ENCODE measurements around the gene GNPTG. TPM values are rescaled to one million over a fixed set of nuclear protein-coding genes. Genes with fewer than 3 reads are reported as not detected.

GNPTG gene
- total and polyA plus RNA-seq, 9 of the 15 experiments (the other 6 are each of a cell fraction or from before 2014, with no cell fraction given): 0.69 to 33.3 (median 13.6) TPM

DNA sequence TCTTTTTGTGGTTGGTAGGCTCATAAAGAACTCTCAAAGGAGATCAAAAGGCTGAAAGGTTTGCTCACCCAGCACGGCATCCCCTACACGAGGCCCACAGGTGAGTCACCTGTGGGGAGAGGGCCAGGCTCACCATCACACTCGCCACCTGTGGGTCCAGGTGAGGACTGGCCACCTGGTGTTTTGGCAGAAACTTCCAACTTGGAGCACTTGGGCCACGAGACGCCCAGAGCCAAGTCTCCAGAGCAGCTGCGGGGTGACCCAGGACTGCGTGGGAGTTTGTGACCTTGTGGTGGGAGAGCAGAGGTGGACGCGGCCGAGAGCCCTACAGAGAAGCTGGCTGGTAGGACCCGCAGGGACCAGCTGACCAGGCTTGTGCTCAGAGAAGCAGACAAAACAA lies 11.1 kb downstream of the GNPTG start:
- ATAC-seq (no peak), FAIRE-seq (no peak), DNase-seq (ENCODE audit: extremely low read depth in 1 of 4, low spot score in 3 of 4) (no peak)
- TSS peak; percentile 44 for BruUV-seq (replicated peaks)
- Histone ChIP-seq H3K27ac (ENCODE audit: extremely low read depth, low read depth, low read length) (no peak overlapping the region), H3K79me2 (ENCODE audit: control insufficient read depth, insufficient read depth, low read length) (peaks cover 14% of the 10 kb centered on the region), H2AFZ (ENCODE audit: low read depth, low read length) (no peak overlapping the region), H3K4me2 (ENCODE audit: insufficient read depth, low read length) (no peak overlapping the region), H3K27me3 (ENCODE audit: control insufficient read depth in 2 of 2, insufficient read depth in 2 of 2, low read length in 2 of 2) (no peaks in the 10 kb centered on the region), H3K4me3 (no peak overlapping the region), H3K9ac (ENCODE audit: insufficient read depth in 1 of 2, low read depth in 2 of 2, low read length in 2 of 2) (peak overlapping the region in 1 of 2 experiments; percentile 75; a peak in 2 of 4 replicates), H4K20me1 (replicated peaks; ENCODE audit: control insufficient read depth, insufficient read depth, low read length) (0 out of 2 replicates have a peak, but pooled peaks cover 12% of the 10 kb centered on the region), H3K9me1 (ENCODE audit: control insufficient read depth, insufficient read depth, low read length) (no peaks in the 10 kb centered on the region), H3K36me3 (ENCODE audit: control insufficient read depth, insufficient read depth, low read length) (peaks cover 75% of the 10 kb centered on the region; the same call in 2 of the 3 replicates), H3K4me1 (replicated peaks in 1 of 2; ENCODE audit: control insufficient read depth in 2 of 2, insufficient read depth in 2 of 2, low read length in 2 of 2) (peaks cover 0 to 51% of the 10 kb centered on the region in 2 experiments; a peak in 3 of 5 replicates), H3K9me3 (replicated peaks; ENCODE audit: control insufficient read depth, insufficient read depth, low read depth, low read length) (no peaks in the 10 kb centered on the region)
- in situ Hi-C loops (cut with MboI) (no loop called here), intact Hi-C loops (cut with micrococcal nuclease) (loop anchor here (1.0 kb wide), 1 partner anchor 50 kb away; no protein-coding TSS in a partner anchor)
- ChIA-PET POLR2A (interaction anchor here (1.0 to 8.1 kb wide), 3 partner anchors 14 to 27 kb away, joined by 3 to 73 read pairs (median 4); no protein-coding TSS in a partner anchor), CTCF (ENCODE audit: low intra/inter-chr PET ratio) (interaction anchor here (0.6 kb wide), 1 partner anchor 46 kb away, joined by 3 read pairs; no protein-coding TSS in a partner anchor)
- WGBS (ENCODE audit: insufficient coverage, low coverage, missing lambda C conversion rate): 71% methylated on average over 11 of the region's 11 CpGs
- TF ChIP-seq MTA2 (IDR thresholded peaks at IDR 0.05; ENCODE audit: low read depth) (no peak), UBTF (IDR thresholded peaks at IDR 0.05; ENCODE audit: borderline replicate concordance in 1 of 2, low read depth in 2 of 2, low read length in 2 of 2) (no peak), RUNX1 (IDR thresholded peaks at IDR 0.05; ENCODE audit: low read depth) (no peak), CBX1 (IDR thresholded peaks at IDR 0.05; ENCODE audit: low read depth) (no peak), ZNF12 (CRISPR knock-in tag; IDR thresholded peaks at IDR 0.05) (no peak), U2AF1 (optimal IDR thresholded peaks at IDR 0.05; ENCODE audit: low read depth, low read length) (no peak), SAFB2 (IDR thresholded peaks at IDR 0.05; ENCODE audit: borderline replicate concordance, low read depth, low read length, severe bottlenecking) (no peak), AFF1 (IDR thresholded peaks at IDR 0.05; ENCODE audit: low read depth in 1 of 2, partially characterized antibody in 2 of 2) (no peak), ERF (CRISPR knock-in tag; IDR thresholded peaks at IDR 0.05) (no peak), E2F3 (CRISPR knock-in tag; IDR thresholded peaks at IDR 0.05) (no peak), SMC3 (conservative IDR thresholded peaks at IDR 0.05; ENCODE audit: insufficient read depth, low read depth, low read length) (no peak), RAD21 (CRISPR knock-in tag; conservative IDR thresholded peaks at IDR 0.05 in 1 of 2, IDR thresholded peaks at IDR 0.05 in 1 of 2) (no peak), RNF2 (IDR thresholded peaks at IDR 0.05) (no peak)
- TF ChIP-seq, protein P1, sequence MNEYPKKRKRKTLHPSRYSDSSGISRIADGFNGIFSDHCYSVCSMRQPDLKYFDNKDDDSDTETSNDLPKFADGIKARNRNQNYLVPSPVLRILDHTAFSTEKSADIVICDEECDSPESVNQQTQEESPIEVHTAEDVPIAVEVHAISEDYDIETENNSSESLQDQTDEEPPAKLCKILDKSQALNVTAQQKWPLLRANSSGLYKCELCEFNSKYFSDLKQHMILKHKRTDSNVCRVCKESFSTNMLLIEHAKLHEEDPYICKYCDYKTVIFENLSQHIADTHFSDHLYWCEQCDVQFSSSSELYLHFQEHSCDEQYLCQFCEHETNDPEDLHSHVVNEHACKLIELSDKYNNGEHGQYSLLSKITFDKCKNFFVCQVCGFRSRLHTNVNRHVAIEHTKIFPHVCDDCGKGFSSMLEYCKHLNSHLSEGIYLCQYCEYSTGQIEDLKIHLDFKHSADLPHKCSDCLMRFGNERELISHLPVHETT (CRISPR knock-in tag; conservative IDR thresholded peaks at IDR 0.05 in 1 of 2, IDR thresholded peaks at IDR 0.05 in 1 of 2): no peak
